Bronchial epithelial cell (primary cell): ENCODE data around the gene PDE1C. TPM values are rescaled to one million over a fixed set of nuclear protein-coding genes. Genes with fewer than 3 reads are reported as not detected.

Source experiments
- DNase-seq: peaks from one replicate; pipeline ENCODE4 v3.0.0-alpha.2; 2010; ENCODE audit warnings: low read depth
- FAIRE-seq: peaks from 2 replicates; lab custom pipeline; 2011; peaks lifted over from hg19 to GRCh38; lab: Jason Lieb, UNC
- H3K27me3 ChIP-seq: 2 replicates; pipeline ENCODE4 v1.5.1; 2011; ENCODE audit warnings: low read length; ENCODE audit not compliant: control insufficient read depth, insufficient read depth
- H3K36me3 ChIP-seq: 2 replicates; pipeline ENCODE4 v1.5.1; 2011; ENCODE audit warnings: low read length; ENCODE audit not compliant: control insufficient read depth, insufficient read depth
- H3K4me3 ChIP-seq: 2 replicates; pipeline ENCODE4 v1.5.1; 2011; ENCODE audit warnings: mild to moderate bottlenecking, low read depth, low read length, control low read depth
- CTCF ChIP-seq: IDR thresholded peaks from 2 replicates; pipeline ENCODE4 v1.5.1; 2011; ENCODE audit warnings: mild to moderate bottlenecking, moderate library complexity, low read length, control low read depth, inconsistent platforms; ENCODE audit not compliant: insufficient read depth, severe bottlenecking
- total RNA-seq: library from RNA; depleted of rRNA; stranded (reverse); fragments of >200 nt; gene quantifications from 2 replicates; pipeline ENCODE4 v1.2.1, GENCODE V29; 2014

The PDE1C gene
- total RNA-seq, 1 donor from 2014 or later = not detected

- no peak for FAIRE-seq
Measured at GRCh38 chr7:32049599-32049998, 20.6 kb downstream of the PDE1C start.

GRCh38 chr7:32048970-32049491, 21.2 kb downstream of the PDE1C start:
- FAIRE-seq (no peak), DNase-seq (no peak)
- Histone ChIP-seq H3K4me3 (no peak overlapping the region), H3K36me3 (no peaks in the 10 kb centered on the region), H3K27me3 (no peaks in the 10 kb centered on the region)
- no peak for TF ChIP-seq CTCF

More at GRCh38 chr7:32049599-32049998, 20.6 kb downstream of the PDE1C start:
- TF ChIP-seq CTCF = no peak
- Histone ChIP-seq H3K27me3 (no peaks in the 10 kb centered on the region), H3K36me3 (no peaks in the 10 kb centered on the region), H3K4me3 (no peak overlapping the region)
- no peak for DNase-seq

GRCh38 chr7:32047801-32048200, 22.4 kb downstream of the PDE1C start:
- Histone ChIP-seq H3K27me3 (no peaks in the 10 kb centered on the region), H3K4me3 (no peak overlapping the region), H3K36me3 (no peaks in the 10 kb centered on the region)
- FAIRE-seq (no peak), DNase-seq (no peak)
- no peak for TF ChIP-seq CTCF

GRCh38 chr7:32047075-32047474, 23.1 kb downstream of the PDE1C start:
- DNase-seq (no peak), FAIRE-seq (no peak)
- H3K36me3 ChIP-seq = no peaks in the 10 kb centered on the region
- H3K4me3 ChIP-seq = no peak overlapping the region
- H3K27me3 ChIP-seq = no peaks in the 10 kb centered on the region
- no peak for TF ChIP-seq CTCF

GRCh38 chr7:32045228-32045627, 25.0 kb downstream of the PDE1C start:
- no peak overlapping the region for H3K4me3 ChIP-seq
- no peak for TF ChIP-seq CTCF
- no peaks in the 10 kb centered on the region for H3K36me3 ChIP-seq
- FAIRE-seq = no peak
- H3K27me3 ChIP-seq = no peaks in the 10 kb centered on the region
- no peak for DNase-seq

- DNase-seq = no peak
- Histone ChIP-seq H3K4me3 (no peak overlapping the region), H3K36me3 (no peaks in the 10 kb centered on the region), H3K27me3 (no peaks in the 10 kb centered on the region)
- TF ChIP-seq CTCF = no peak
- FAIRE-seq = no peak
Measured at GRCh38 chr7:32044739-32045138, 25.5 kb downstream of the PDE1C start.
